Testis (tissue), 3 donors: ENCODE results near the gene ISOC2. TPM values are rescaled to one million over a fixed set of nuclear protein-coding genes. Genes with fewer than 3 reads are reported as not detected.
A peak's percentile ranks its signal among the peaks of the same experiment; 100 is the strongest.

Experiments
- DNase-seq: peaks from one replicate; pipeline ENCODE4 v3.0.0-alpha.2; 2019
- H3K27ac ChIP-seq, 2 donors: fragments of 200-600 bp; sonication (generic); one replicate each; pipeline ENCODE4 v1.5.1; 2019
- H3K27me3 ChIP-seq: fragments of 200-600 bp; sonication (generic); one replicate; pipeline ENCODE4 v1.5.1; 2019
- H3K36me3 ChIP-seq: fragments of 200-600 bp; sonication (generic); one replicate; pipeline ENCODE4 v1.5.1; 2017; ENCODE audit warnings: low read depth; ENCODE audit errors: missing control alignments
- H3K4me1 ChIP-seq: fragments of 200-600 bp; sonication (generic); one replicate; pipeline ENCODE4 v1.5.1; 2019
- H3K4me3 ChIP-seq, 2 donors: fragments of 200-600 bp; sonication (generic); one replicate each; pipeline ENCODE4 v1.5.1; 2017 to 2019
- H3K9me3 ChIP-seq: fragments of 200-600 bp; sonication (generic); one replicate; pipeline ENCODE4 v1.5.1; 2017
- CTCF ChIP-seq, 3 experiments: fragments of 450-650 bp in 2 of 3; fragments of 200-600 bp in 1 of 3; sonication (generic) in 1 of 3; IDR thresholded peaks; one replicate each; pipeline ENCODE4 v1.5.1; 2016 to 2019; ENCODE audit warnings: antibody characterized with exemption in 3 of 3, mild to moderate bottlenecking in 2 of 3, moderate library complexity in 1 of 3
- POLR2A ChIP-seq: fragments of 450-650 bp; IDR thresholded peaks from one replicate; pipeline ENCODE4 v1.6.1; 2017; ENCODE audit warnings: antibody characterized with exemption, mild to moderate bottlenecking, moderate library complexity
- WGBS, 2 donors: methylation state at CpG; one replicate each; pipeline ENCODE4 v1.1.5; 2018; 5-methylcytosine and 5-hydroxymethylcytosine counted together
- intact Hi-C: fragments of 100-400 bp; cut with DNase I; formaldehyde crosslinking; loops from one replicate; pipeline ENCODE4 v1.15.1; 2023; ENCODE audit warnings: low total_unique reads
- polyA plus RNA-seq: library from polyadenylated mRNA; stranded (reverse); fragments of 350-450 nt; fragmentation: Illumina TruSeq; extraction: RNeasy Lipid Tissue Mini Kit (QIAGEN cat#74804); gene quantifications from one replicate; pipeline ENCODE4 v1.2.3, GENCODE V29; 2014; ENCODE audit warnings: low read depth, low replicate concordance; ENCODE audit not compliant: insufficient read depth
- total RNA-seq, 2 donors: library from RNA; depleted of rRNA; stranded (reverse); fragments of >200 nt; gene quantifications; one replicate each; pipeline ENCODE4 v1.2.3, GENCODE V29; 2016

Gene ISOC2
- total and polyA plus RNA-seq, 3 donors from 2014 or later, result 79.1 to 107 (median 98.5) TPM

- WGBS, 2 donors, result 1 to 4% methylated on average over 21 of the region's 21 CpGs
Measured at GRCh38 chr19:55441319-55441691, 20.1 kb downstream of the ISOC2 start.

GRCh38 chr19:55440411-55441105 lies 20.9 kb downstream of the ISOC2 start:
- intact Hi-C loops, result no loop called here
- 5% methylated on average over 17 to 38 of the region's 39 CpGs for whole genome bisulfite sequencing, 2 donors
- DNase-seq, result no peak

More at GRCh38 chr19:55441319-55441691, 20.1 kb downstream of the ISOC2 start:
- intact Hi-C loops, result no loop called here
- Histone ChIP-seq H3K36me3 (no peaks in the 10 kb centered on the region), H3K27me3 (no peaks in the 10 kb centered on the region), H3K9me3 (no peaks in the 10 kb centered on the region), H3K27ac (no peak overlapping the region), H3K4me3 (no peak overlapping the region), H3K4me1 (no peaks in the 10 kb centered on the region)
- TF ChIP-seq POLR2A (no peak), CTCF (IDR thresholded peaks at IDR 0.05) (no peak)
- no peak for DNase-seq

GRCh38 chr19:55439052-55439451 lies 22.4 kb downstream of the ISOC2 start:
- intact Hi-C loops, result no loop called here
- no peaks in the 10 kb centered on the region for H3K9me3 ChIP-seq
- no peak overlapping the region for H3K27ac ChIP-seq
- TF ChIP-seq CTCF (IDR thresholded peaks at IDR 0.05) (no peak), POLR2A (no peak)
- no peak for DNase-seq
- 68 to 72% methylated on average over 5 of the region's 5 CpGs for WGBS, 2 donors
- H3K27me3 ChIP-seq, result no peaks in the 10 kb centered on the region
- H3K36me3 ChIP-seq, result no peaks in the 10 kb centered on the region
- H3K4me3 ChIP-seq, result no peak overlapping the region
- no peaks in the 10 kb centered on the region for H3K4me1 ChIP-seq

More at GRCh38 chr19:55440411-55441105, 20.9 kb downstream of the ISOC2 start:
- Histone ChIP-seq H3K4me1 (no peaks in the 10 kb centered on the region), H3K27me3 (no peaks in the 10 kb centered on the region), H3K4me3 (peak overlapping the region; percentile 12 to 29), H3K36me3 (no peaks in the 10 kb centered on the region), H3K9me3 (no peaks in the 10 kb centered on the region), H3K27ac (no peak overlapping the region)
- no peak for TF ChIP-seq CTCF (IDR thresholded peaks at IDR 0.05)
- TF ChIP-seq POLR2A, result no peak

- H3K4me1 ChIP-seq, result no peaks in the 10 kb centered on the region
- DNase-seq, result peak; percentile 73
- no peak overlapping the region for H3K4me3 ChIP-seq
- H3K27ac ChIP-seq, result no peak overlapping the region
- TF ChIP-seq POLR2A (no peak), CTCF (IDR thresholded peaks at IDR 0.05) (no peak)
- H3K27me3 ChIP-seq, result no peaks in the 10 kb centered on the region
- no peaks in the 10 kb centered on the region for H3K36me3 ChIP-seq
- WGBS, 2 donors, result 1 to 2% methylated on average over 17 of the region's 17 CpGs
- intact Hi-C loops, result no loop called here
- H3K9me3 ChIP-seq, result no peaks in the 10 kb centered on the region
Measured at GRCh38 chr19:55437410-55437809, 24.0 kb downstream of the ISOC2 start.

GRCh38 chr19:55436847-55437246 lies 24.6 kb downstream of the ISOC2 start:
- no peak for DNase-seq
- H3K36me3 ChIP-seq, result no peaks in the 10 kb centered on the region
- H3K4me1 ChIP-seq, result no peaks in the 10 kb centered on the region
- H3K9me3 ChIP-seq, result no peaks in the 10 kb centered on the region
- 33 to 39% methylated on average over 8 of the region's 8 CpGs for WGBS, 2 donors
- TF ChIP-seq POLR2A, result no peak
- TF ChIP-seq CTCF (IDR thresholded peaks at IDR 0.05), result no peak
- H3K27ac ChIP-seq, result no peak overlapping the region
- intact Hi-C loops, result no loop called here
- H3K4me3 ChIP-seq, result no peak overlapping the region
- H3K27me3 ChIP-seq, result no peaks in the 10 kb centered on the region
